Measurements from ENCODE around the gene APLP2. TPM values are rescaled to one million over a fixed set of nuclear protein-coding genes. Genes with fewer than 3 reads are reported as not detected.

Gene APLP2
- total and polyA plus RNA-seq, 4 donors = 190 to 337 (median 233) TPM

DNA sequence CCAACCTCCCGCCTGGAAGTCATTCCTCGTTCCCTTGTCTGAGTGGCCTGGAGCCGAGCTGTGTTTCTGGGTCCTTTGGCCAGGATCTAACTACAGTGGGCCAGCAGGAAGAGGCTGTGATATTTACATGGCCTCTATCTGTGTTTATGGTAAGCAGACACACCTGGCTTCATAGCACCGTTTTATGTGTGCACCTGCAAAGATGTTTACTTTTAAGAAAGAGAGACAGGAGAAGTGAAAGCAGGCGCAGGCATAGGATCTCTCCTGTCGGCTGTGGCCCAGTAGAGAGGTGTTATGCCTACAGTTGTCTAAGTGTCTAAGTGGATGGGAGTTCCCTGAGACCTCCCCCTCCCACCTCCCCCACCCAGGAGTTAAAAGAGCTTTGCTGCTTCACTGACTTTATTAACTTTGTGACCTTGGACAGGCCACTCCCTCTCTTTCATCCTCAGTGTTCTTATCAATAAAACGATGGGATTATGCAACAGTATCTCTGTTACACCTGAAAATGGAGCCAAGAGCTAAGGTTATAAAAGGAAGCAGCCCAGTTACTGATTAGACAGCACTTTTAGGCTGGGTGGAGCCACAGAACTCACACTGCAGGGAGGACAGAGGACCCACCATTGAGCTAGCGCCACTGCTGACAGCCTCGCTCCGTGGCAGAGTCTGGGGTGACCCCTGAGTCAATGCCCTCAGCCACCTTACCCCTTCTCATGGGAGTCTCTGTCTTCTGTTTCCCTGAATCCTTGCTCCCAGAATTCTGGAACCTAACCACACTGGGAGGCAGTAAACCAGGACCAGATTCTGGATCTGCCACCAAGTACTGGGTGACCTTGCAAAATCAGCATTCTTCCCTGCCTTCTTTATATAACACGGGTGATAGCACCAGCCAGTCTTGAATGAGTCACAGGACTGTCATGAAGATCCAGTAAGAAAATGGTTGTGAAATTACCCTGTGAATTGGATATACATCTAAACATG is 111.9 kb downstream of the APLP2 start (continued):
- TF ChIP-seq, protein P1, sequence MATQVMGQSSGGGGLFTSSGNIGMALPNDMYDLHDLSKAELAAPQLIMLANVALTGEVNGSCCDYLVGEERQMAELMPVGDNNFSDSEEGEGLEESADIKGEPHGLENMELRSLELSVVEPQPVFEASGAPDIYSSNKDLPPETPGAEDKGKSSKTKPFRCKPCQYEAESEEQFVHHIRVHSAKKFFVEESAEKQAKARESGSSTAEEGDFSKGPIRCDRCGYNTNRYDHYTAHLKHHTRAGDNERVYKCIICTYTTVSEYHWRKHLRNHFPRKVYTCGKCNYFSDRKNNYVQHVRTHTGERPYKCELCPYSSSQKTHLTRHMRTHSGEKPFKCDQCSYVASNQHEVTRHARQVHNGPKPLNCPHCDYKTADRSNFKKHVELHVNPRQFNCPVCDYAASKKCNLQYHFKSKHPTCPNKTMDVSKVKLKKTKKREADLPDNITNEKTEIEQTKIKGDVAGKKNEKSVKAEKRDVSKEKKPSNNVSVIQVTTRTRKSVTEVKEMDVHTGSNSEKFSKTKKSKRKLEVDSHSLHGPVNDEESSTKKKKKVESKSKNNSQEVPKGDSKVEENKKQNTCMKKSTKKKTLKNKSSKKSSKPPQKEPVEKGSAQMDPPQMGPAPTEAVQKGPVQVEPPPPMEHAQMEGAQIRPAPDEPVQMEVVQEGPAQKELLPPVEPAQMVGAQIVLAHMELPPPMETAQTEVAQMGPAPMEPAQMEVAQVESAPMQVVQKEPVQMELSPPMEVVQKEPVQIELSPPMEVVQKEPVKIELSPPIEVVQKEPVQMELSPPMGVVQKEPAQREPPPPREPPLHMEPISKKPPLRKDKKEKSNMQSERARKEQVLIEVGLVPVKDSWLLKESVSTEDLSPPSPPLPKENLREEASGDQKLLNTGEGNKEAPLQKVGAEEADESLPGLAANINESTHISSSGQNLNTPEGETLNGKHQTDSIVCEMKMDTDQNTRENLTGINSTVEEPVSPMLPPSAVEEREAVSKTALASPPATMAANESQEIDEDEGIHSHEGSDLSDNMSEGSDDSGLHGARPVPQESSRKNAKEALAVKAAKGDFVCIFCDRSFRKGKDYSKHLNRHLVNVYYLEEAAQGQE (IDR thresholded peaks at IDR 0.05) = peak; percentile 76
- TF ChIP-seq YY1 (IDR thresholded peaks at IDR 0.05) (peak; percentile 92), NR2F2 (IDR thresholded peaks at IDR 0.05) (peak; percentile 61), RXRA (IDR thresholded peaks at IDR 0.05) (peak; percentile 94 to 98)
- TF ChIP-seq, protein P2, sequence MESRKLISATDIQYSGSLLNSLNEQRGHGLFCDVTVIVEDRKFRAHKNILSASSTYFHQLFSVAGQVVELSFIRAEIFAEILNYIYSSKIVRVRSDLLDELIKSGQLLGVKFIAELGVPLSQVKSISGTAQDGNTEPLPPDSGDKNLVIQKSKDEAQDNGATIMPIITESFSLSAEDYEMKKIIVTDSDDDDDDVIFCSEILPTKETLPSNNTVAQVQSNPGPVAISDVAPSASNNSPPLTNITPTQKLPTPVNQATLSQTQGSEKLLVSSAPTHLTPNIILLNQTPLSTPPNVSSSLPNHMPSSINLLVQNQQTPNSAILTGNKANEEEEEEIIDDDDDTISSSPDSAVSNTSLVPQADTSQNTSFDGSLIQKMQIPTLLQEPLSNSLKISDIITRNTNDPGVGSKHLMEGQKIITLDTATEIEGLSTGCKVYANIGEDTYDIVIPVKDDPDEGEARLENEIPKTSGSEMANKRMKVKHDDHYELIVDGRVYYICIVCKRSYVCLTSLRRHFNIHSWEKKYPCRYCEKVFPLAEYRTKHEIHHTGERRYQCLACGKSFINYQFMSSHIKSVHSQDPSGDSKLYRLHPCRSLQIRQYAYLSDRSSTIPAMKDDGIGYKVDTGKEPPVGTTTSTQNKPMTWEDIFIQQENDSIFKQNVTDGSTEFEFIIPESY (IDR thresholded peaks at IDR 0.05) = peak; percentile 78

DNA sequence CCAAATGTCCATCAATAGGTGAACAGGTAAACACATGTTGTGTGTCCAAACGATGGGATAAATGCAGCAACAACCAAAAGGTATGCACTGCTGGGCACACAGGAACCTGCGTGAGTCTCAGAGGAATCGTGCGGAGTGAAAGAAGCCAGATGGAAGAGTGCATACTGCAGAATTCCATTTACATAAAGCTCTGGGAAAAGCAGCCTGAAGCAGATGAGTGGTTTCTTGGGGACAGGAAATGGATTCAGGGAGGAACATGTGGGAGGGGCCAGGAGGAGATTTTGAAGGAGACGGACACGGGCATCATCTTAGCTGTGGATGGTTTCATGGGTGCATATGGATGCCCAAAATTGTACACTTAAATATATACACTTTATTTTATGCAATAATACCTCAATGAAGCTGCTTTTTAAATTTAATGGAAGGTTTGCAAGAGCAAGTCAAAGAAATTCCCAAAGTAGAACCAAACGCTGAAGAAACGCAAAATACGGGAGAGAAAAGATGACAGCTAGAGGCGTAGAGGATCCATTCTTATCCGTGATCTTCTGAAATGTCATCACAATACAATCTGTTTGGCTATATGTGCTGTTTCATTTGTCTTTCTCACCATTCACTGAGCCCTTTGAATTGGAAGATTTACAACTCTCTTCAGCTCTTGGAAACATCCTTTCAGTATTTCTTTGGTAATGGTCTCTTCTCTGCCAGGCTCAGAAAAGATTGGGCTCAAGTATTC is 114.3 kb downstream of the APLP2 start:
- H3K4me3 ChIP-seq (ENCODE audit: low read depth in 1 of 3, low read length in 3 of 3) = no peak overlapping the region
- TF ChIP-seq NR2F2 (IDR thresholded peaks at IDR 0.05) (no peak), TAF1 (conservative IDR thresholded peaks at IDR 0.05) (no peak), YY1 (IDR thresholded peaks at IDR 0.05) (no peak), FOXA1 (IDR thresholded peaks at IDR 0.05) (no peak), SP1 (IDR thresholded peaks at IDR 0.05) (no peak), HNF4A (conservative IDR thresholded peaks at IDR 0.05) (no peak), HNF4G (IDR thresholded peaks at IDR 0.05) (no peak), JUND (IDR thresholded peaks at IDR 0.05) (no peak), GABPA (IDR thresholded peaks at IDR 0.05 in 1 of 2, conservative IDR thresholded peaks at IDR 0.05 in 1 of 2) (no peak), RAD21 (IDR thresholded peaks at IDR 0.05) (no peak)
- TF ChIP-seq, protein P2 (IDR thresholded peaks at IDR 0.05) = no peak
- TF ChIP-seq, protein P3, sequence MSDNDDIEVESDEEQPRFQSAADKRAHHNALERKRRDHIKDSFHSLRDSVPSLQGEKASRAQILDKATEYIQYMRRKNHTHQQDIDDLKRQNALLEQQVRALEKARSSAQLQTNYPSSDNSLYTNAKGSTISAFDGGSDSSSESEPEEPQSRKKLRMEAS (IDR thresholded peaks at IDR 0.05) = no peak
- TF ChIP-seq, protein P4, sequence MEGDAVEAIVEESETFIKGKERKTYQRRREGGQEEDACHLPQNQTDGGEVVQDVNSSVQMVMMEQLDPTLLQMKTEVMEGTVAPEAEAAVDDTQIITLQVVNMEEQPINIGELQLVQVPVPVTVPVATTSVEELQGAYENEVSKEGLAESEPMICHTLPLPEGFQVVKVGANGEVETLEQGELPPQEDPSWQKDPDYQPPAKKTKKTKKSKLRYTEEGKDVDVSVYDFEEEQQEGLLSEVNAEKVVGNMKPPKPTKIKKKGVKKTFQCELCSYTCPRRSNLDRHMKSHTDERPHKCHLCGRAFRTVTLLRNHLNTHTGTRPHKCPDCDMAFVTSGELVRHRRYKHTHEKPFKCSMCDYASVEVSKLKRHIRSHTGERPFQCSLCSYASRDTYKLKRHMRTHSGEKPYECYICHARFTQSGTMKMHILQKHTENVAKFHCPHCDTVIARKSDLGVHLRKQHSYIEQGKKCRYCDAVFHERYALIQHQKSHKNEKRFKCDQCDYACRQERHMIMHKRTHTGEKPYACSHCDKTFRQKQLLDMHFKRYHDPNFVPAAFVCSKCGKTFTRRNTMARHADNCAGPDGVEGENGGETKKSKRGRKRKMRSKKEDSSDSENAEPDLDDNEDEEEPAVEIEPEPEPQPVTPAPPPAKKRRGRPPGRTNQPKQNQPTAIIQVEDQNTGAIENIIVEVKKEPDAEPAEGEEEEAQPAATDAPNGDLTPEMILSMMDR (IDR thresholded peaks at IDR 0.05; ENCODE audit: low read depth, low read length, missing input control) = no peak
- TF ChIP-seq, protein P5, sequence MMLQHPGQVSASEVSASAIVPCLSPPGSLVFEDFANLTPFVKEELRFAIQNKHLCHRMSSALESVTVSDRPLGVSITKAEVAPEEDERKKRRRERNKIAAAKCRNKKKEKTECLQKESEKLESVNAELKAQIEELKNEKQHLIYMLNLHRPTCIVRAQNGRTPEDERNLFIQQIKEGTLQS (IDR thresholded peaks at IDR 0.05) = no peak
- TF ChIP-seq, protein P1 (IDR thresholded peaks at IDR 0.05) = no peak
- DNase-seq (ENCODE audit: low spot score) = no peak
- 87% methylated on average over 11 of the region's 11 CpGs for WGBS
- H3K4me1 ChIP-seq (ENCODE audit: control insufficient read depth in 4 of 4, insufficient read depth in 4 of 4, low read length in 3 of 4) = peaks cover 19 to 37% (median 28%) of the 10 kb centered on the region in 4 donors
- H3K27ac ChIP-seq (ENCODE audit: low read depth in 1 of 2, low read length in 2 of 2) = no peak overlapping the region
- H3K9ac ChIP-seq (ENCODE audit: low read depth in 1 of 2, low read length in 2 of 2) = no peak overlapping the region
- H3K27me3 ChIP-seq (ENCODE audit: control insufficient read depth in 4 of 4, insufficient read depth in 4 of 4, low read length in 3 of 4) = no peaks in the 10 kb centered on the region
- H3K36me3 ChIP-seq (ENCODE audit: control insufficient read depth in 4 of 4, insufficient read depth in 3 of 4, low read depth in 1 of 4, low read length in 3 of 4) = no peaks in the 10 kb centered on the region
- H3K9me3 ChIP-seq (ENCODE audit: control insufficient read depth in 4 of 4, low read length in 3 of 4) = no peaks in the 10 kb centered on the region
